Chondrocyte (in vitro differentiated cells): ENCODE data around the gene MTM1. TPM values are rescaled to one million over a fixed set of nuclear protein-coding genes. Genes with fewer than 3 reads are reported as not detected.

ENCODE experiments used
- DNase-seq: peaks from one replicate; pipeline ENCODE4 v3.0.0; 2021; ENCODE audit warnings: mixed read lengths, low spot score
- H3K27ac Mint-ChIP-seq: one replicate; pipeline ENCODE4 v1.8.0; 2021; ENCODE audit warnings: mild to moderate bottlenecking, moderate library complexity, mixed read lengths; ENCODE audit not compliant: unreplicated experiment
- H3K27me3 Mint-ChIP-seq: 2 replicates; pipeline ENCODE4 v1.8.0; 2021; ENCODE audit warnings: low read depth, mixed read lengths
- H3K36me3 Mint-ChIP-seq: 2 replicates; pipeline ENCODE4 v1.8.0; 2021; ENCODE audit warnings: low read depth, mixed read lengths
- H3K4me1 Mint-ChIP-seq: 2 replicates; pipeline ENCODE4 v1.8.0; 2021; ENCODE audit warnings: low read depth, mild to moderate bottlenecking, mixed read lengths
- H3K4me3 Mint-ChIP-seq: one replicate; pipeline ENCODE4 v1.8.0; 2021; ENCODE audit warnings: mild to moderate bottlenecking, moderate library complexity, mixed read lengths; ENCODE audit not compliant: unreplicated experiment
- H3K9me3 Mint-ChIP-seq: 2 replicates; pipeline ENCODE4 v1.8.0; 2021; ENCODE audit warnings: low read depth, mixed read lengths
- CTCF ChIP-seq: fragments of 200-600 bp; sonication (generic); IDR thresholded peaks from 2 replicates; pipeline ENCODE4 v1.5.0; 2021; ENCODE audit warnings: antibody characterized with exemption, mild to moderate bottlenecking, moderate library complexity
- total RNA-seq: library from RNA; stranded (reverse); gene quantifications from 3 replicates; pipeline ENCODE4 v1.2.1, GENCODE V29; 2021

The MTM1 gene
- total RNA-seq, 1 donor from 2014 or later: 10.1 TPM

- no peak for TF ChIP-seq CTCF
- no peak for DNase-seq
- Mint-ChIP-seq H3K36me3 (peaks cover 1% of the 10 kb centered on the region), H3K27ac (no peak overlapping the region), H3K9me3 (no peaks in the 10 kb centered on the region), H3K4me1 (peaks cover 21% of the 10 kb centered on the region), H3K4me3 (no peak overlapping the region), H3K27me3 (no peaks in the 10 kb centered on the region)
Measured at GRCh38 chrX:150712619-150713018, 144.2 kb downstream of the MTM1 start.

GRCh38 chrX:150715184-150715583, 146.8 kb downstream of the MTM1 start:
- Mint-ChIP-seq H3K27me3 (no peaks in the 10 kb centered on the region), H3K27ac (no peak overlapping the region), H3K4me3 (no peak overlapping the region), H3K9me3 (no peaks in the 10 kb centered on the region), H3K36me3 (no peaks in the 10 kb centered on the region), H3K4me1 (peaks cover 21% of the 10 kb centered on the region)
- DNase-seq: no peak
- TF ChIP-seq CTCF: no peak

GRCh38 chrX:150719621-150720020, 151.2 kb downstream of the MTM1 start:
- Mint-ChIP-seq H3K36me3 (no peaks in the 10 kb centered on the region), H3K9me3 (peaks cover 5% of the 10 kb centered on the region), H3K27ac (no peak overlapping the region), H3K27me3 (no peaks in the 10 kb centered on the region), H3K4me1 (peaks cover 4% of the 10 kb centered on the region), H3K4me3 (no peak overlapping the region)
- no peak for DNase-seq
- TF ChIP-seq CTCF: no peak

Other genes starting within 250 kb of the MTM1 start
- 6.0 to 9.3 TPM (median 8.8 TPM) in 3 replicates for gene MAMLD1, start 205.3 kb upstream of the MTM1 start, total RNA-seq
- gene MTMR1, start 124.8 kb downstream of the MTM1 start, total RNA-seq: 20.9 to 23.6 TPM (median 21.3 TPM) in 3 replicates